Osteoblast (primary cell): ENCODE data around the gene ZNF148. TPM values are rescaled to one million over a fixed set of nuclear protein-coding genes. Genes with fewer than 3 reads are reported as not detected.

Experiments
- DNase-seq: peaks from one replicate; pipeline ENCODE4 v3.0.0; 2011; ENCODE audit warnings: low spot score, mixed read lengths; ENCODE audit not compliant: insufficient read length; ENCODE audit errors: missing footprints
- H2AFZ ChIP-seq: 2 replicates; pipeline ENCODE4 v1.6.0; 2011; ENCODE audit warnings: mild to moderate bottlenecking, low read length
- H3K27ac ChIP-seq: 2 replicates; pipeline ENCODE4 v1.5.1; 2011; ENCODE audit warnings: mild to moderate bottlenecking, low read depth, low read length, moderate library complexity
- H3K27me3 ChIP-seq: 2 replicates; pipeline ENCODE4 v1.6.0; 2012; ENCODE audit warnings: mild to moderate bottlenecking, control low read depth, inconsistent platforms, low read length, moderate library complexity; ENCODE audit not compliant: insufficient read depth
- H3K36me3 ChIP-seq: 2 replicates; pipeline ENCODE4 v1.5.1; 2011; ENCODE audit warnings: mild to moderate bottlenecking, low read length, control low read depth, moderate library complexity; ENCODE audit not compliant: insufficient read depth
- H3K4me1 ChIP-seq: 2 replicates; pipeline ENCODE4 v1.5.1; 2011; ENCODE audit warnings: mild to moderate bottlenecking, low read length, control low read depth, moderate library complexity; ENCODE audit not compliant: insufficient read depth
- H3K4me2 ChIP-seq: 2 replicates; pipeline ENCODE4 v1.6.0; 2011; ENCODE audit warnings: mild to moderate bottlenecking, low read length; ENCODE audit not compliant: insufficient read depth
- H3K4me3 ChIP-seq: fragments of 200-600 bp; sonication (generic); 3 replicates; pipeline ENCODE4 v1.5.1; 2012; ENCODE audit warnings: mild to moderate bottlenecking, low read length, inconsistent platforms; ENCODE audit not compliant: insufficient read depth
- H3K79me2 ChIP-seq: 2 replicates; pipeline ENCODE4 v1.6.0; 2012; ENCODE audit warnings: mild to moderate bottlenecking, low read length, control low read depth, inconsistent platforms; ENCODE audit not compliant: insufficient read depth
- H3K9me3 ChIP-seq: 2 replicates; pipeline ENCODE4 v1.5.1; 2011; ENCODE audit warnings: low read depth, low read length, control low read depth
- H4K20me1 ChIP-seq: 2 replicates; pipeline ENCODE4 v1.6.0; 2012; ENCODE audit warnings: mild to moderate bottlenecking, low read length, control low read depth; ENCODE audit not compliant: insufficient read depth
- small RNA-seq: library from RNA; depleted of rRNA; stranded (forward); fragments of <200 nt; gene quantifications from one replicate; pipeline ENCODE3, GENCODE V24; 2012
- total RNA-seq: library from RNA; depleted of rRNA; stranded (reverse); fragments of >200 nt; gene quantifications from 2 replicates; pipeline ENCODE4 v1.2.3, GENCODE V29; 2012
- TF ChIP-seq, protein P1 (sequence below): IDR thresholded peaks from 2 replicates; pipeline ENCODE4 v1.5.1; 2011; ENCODE audit warnings: mild to moderate bottlenecking, low read depth, low read length, moderate library complexity; ENCODE audit errors: extremely low read depth

Gene ZNF148
- total RNA-seq, 1 donor, result 38.4 TPM

DNA sequence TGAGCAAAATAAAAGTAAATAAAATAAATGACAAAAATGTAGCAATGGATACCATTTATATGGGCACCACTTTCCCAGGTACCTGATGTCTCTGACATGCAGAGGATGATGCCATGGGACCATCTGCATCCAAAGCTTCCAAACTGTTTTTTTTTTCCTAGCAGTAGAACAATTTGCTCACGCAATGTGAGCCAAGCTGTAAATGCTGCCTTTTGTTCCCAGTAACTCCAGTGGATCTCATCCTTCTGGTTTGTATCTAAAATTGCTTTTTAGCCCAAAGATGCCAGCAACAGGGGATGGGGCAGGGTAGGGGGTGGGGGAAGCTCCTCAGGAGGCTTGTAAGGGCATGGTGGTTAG lies 195.3 kb downstream of the ZNF148 start:
- H4K20me1 ChIP-seq, result no peaks in the 10 kb centered on the region
- no peaks in the 10 kb centered on the region for H3K36me3 ChIP-seq
- H3K4me1 ChIP-seq, result no peaks in the 10 kb centered on the region
- H3K27ac ChIP-seq, result no peak overlapping the region
- no peak overlapping the region for H3K4me3 ChIP-seq
- no peaks in the 10 kb centered on the region for H3K79me2 ChIP-seq
- H3K4me2 ChIP-seq, result no peak overlapping the region
- DNase-seq, result no peak
- no peaks in the 10 kb centered on the region for H3K27me3 ChIP-seq
- no peaks in the 10 kb centered on the region for H3K9me3 ChIP-seq
- TF ChIP-seq, protein P1, sequence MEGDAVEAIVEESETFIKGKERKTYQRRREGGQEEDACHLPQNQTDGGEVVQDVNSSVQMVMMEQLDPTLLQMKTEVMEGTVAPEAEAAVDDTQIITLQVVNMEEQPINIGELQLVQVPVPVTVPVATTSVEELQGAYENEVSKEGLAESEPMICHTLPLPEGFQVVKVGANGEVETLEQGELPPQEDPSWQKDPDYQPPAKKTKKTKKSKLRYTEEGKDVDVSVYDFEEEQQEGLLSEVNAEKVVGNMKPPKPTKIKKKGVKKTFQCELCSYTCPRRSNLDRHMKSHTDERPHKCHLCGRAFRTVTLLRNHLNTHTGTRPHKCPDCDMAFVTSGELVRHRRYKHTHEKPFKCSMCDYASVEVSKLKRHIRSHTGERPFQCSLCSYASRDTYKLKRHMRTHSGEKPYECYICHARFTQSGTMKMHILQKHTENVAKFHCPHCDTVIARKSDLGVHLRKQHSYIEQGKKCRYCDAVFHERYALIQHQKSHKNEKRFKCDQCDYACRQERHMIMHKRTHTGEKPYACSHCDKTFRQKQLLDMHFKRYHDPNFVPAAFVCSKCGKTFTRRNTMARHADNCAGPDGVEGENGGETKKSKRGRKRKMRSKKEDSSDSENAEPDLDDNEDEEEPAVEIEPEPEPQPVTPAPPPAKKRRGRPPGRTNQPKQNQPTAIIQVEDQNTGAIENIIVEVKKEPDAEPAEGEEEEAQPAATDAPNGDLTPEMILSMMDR, result no peak
- H2AFZ ChIP-seq, result no peak overlapping the region

DNA sequence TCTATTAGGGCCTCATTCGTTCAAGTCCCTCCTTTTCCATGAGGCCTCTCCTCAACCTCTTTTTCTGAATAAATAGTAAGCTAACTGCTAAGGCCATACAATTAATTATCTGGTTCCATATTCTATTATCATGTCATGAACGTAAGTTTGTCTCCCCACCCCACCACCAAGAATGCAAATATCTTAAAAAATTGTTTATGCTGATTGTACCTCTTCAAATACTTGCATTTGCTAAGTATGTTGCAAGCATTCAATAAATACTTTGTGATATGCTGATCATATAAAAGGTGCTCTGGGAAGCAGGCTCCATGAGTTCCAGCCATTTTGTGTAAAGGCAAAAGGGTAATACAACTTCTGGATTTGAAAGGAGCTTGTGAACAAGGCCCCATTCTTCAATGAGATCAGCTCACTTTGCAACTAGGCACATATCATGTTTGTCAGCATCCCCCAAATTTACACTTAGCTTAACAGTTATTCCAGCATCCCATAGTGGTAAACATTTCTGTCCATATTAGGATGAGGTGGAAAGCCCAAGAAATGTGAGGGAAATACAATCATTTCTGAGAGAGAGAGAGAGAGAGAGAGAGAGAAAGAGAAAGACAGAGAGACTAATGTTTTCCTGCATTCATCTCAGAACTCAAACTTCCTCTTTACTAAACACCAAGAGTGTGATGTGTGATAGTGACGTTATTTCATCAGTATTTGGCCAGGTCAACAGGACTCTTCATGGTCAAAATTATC lies 195.8 kb downstream of the ZNF148 start:
- no peak overlapping the region for H2AFZ ChIP-seq
- no peaks in the 10 kb centered on the region for H4K20me1 ChIP-seq
- no peaks in the 10 kb centered on the region for H3K27me3 ChIP-seq
- no peaks in the 10 kb centered on the region for H3K4me1 ChIP-seq
- H3K36me3 ChIP-seq, result no peaks in the 10 kb centered on the region
- no peaks in the 10 kb centered on the region for H3K79me2 ChIP-seq
- H3K27ac ChIP-seq, result no peak overlapping the region
- no peak for DNase-seq
- TF ChIP-seq, protein P1, result no peak
- H3K4me2 ChIP-seq, result no peak overlapping the region
- H3K4me3 ChIP-seq, result no peak overlapping the region
- H3K9me3 ChIP-seq, result no peaks in the 10 kb centered on the region

DNA sequence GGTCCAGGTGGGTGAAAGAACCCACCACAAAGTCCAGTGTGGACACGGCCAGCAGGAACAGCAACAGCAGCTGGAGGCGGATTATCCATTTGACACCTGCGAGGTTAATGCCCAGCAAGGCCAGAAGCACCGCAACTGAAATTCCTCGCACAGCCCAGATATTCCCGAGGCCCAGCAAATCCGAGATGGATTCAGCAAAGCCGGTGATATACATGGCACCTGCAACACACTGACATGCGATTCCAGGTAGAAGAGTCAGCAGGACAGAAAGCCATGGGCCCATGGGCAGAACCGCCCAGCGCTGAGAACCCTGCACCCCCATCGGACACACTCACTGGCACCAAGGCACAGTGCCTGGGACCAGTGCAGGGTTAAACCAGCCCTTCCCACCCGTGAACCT lies 197.4 kb downstream of the ZNF148 start:
- H3K4me2 ChIP-seq, result no peak overlapping the region
- TF ChIP-seq, protein P1, result no peak
- no peaks in the 10 kb centered on the region for H3K79me2 ChIP-seq
- no peaks in the 10 kb centered on the region for H3K9me3 ChIP-seq
- DNase-seq, result no peak
- no peak overlapping the region for H3K27ac ChIP-seq
- H2AFZ ChIP-seq, result no peak overlapping the region
- H3K4me3 ChIP-seq, result no peak overlapping the region
- no peaks in the 10 kb centered on the region for H3K4me1 ChIP-seq
- H3K36me3 ChIP-seq, result no peaks in the 10 kb centered on the region
- no peaks in the 10 kb centered on the region for H3K27me3 ChIP-seq
- H4K20me1 ChIP-seq, result no peaks in the 10 kb centered on the region

Small RNA genes within 50 kb of the gene (small RNA-seq; reads per million reads assigned to genes)
- not detected for gene RNU6-232P

Other genes with a start within 250 kb of the ZNF148 start
- gene SLC12A8, start 162.6 kb downstream of the ZNF148 start, total RNA-seq, result 33.0 and 36.2 TPM in 2 replicates
- 34.5 and 36.2 TPM in 2 replicates for gene SNX4, start 144.9 kb upstream of the ZNF148 start, total RNA-seq
- gene OSBPL11, start 220.2 kb upstream of the ZNF148 start, total RNA-seq, result 9.4 and 10.3 TPM in 2 replicates